GM10248 (cell line): Measurements from ENCODE around the gene PRKAR2A.
"Not testable (repeated sequence)": the region's sequence is repeated elsewhere in the genome, so short reads cannot be mapped to it uniquely, and the experiment has no call there.

Source experiments
- CTCF ChIA-PET: fragments of 300-600 bp; sonication (Branson Sonifier 250); formaldehyde crosslinking; extraction: SDS; loops from one replicate; lab custom pipeline; 2021; ENCODE audit warnings: antibody characterized with exemption; lab: Yijun Ruan, JAX
- POLR2A ChIA-PET: fragments of 350-650 bp; sonication (Branson Sonifier 250); formaldehyde crosslinking; extraction: SDS; loops from one replicate; lab custom pipeline; 2020; ENCODE audit warnings: antibody characterized with exemption; lab: Yijun Ruan, JAX
- DNase-seq: peaks from one replicate; pipeline ENCODE4 v3.0.0; 2012; ENCODE audit errors: extremely low spot score
- TF ChIP-seq, protein P1 (sequence below): IDR thresholded peaks from 2 replicates; pipeline ENCODE4 v1.5.1; 2012; ENCODE audit warnings: mild to moderate bottlenecking, low read depth; ENCODE audit errors: extremely low read depth, missing control alignments, control extremely low read depth

The PRKAR2A gene

GRCh38 chr3:48804930-48805329 is 42.7 kb downstream of the PRKAR2A start:
- no peak for DNase-seq
- ChIA-PET POLR2A (no interaction called here), CTCF (no interaction called here)
- TF ChIP-seq, protein P1, sequence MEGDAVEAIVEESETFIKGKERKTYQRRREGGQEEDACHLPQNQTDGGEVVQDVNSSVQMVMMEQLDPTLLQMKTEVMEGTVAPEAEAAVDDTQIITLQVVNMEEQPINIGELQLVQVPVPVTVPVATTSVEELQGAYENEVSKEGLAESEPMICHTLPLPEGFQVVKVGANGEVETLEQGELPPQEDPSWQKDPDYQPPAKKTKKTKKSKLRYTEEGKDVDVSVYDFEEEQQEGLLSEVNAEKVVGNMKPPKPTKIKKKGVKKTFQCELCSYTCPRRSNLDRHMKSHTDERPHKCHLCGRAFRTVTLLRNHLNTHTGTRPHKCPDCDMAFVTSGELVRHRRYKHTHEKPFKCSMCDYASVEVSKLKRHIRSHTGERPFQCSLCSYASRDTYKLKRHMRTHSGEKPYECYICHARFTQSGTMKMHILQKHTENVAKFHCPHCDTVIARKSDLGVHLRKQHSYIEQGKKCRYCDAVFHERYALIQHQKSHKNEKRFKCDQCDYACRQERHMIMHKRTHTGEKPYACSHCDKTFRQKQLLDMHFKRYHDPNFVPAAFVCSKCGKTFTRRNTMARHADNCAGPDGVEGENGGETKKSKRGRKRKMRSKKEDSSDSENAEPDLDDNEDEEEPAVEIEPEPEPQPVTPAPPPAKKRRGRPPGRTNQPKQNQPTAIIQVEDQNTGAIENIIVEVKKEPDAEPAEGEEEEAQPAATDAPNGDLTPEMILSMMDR = no peak

DNA sequence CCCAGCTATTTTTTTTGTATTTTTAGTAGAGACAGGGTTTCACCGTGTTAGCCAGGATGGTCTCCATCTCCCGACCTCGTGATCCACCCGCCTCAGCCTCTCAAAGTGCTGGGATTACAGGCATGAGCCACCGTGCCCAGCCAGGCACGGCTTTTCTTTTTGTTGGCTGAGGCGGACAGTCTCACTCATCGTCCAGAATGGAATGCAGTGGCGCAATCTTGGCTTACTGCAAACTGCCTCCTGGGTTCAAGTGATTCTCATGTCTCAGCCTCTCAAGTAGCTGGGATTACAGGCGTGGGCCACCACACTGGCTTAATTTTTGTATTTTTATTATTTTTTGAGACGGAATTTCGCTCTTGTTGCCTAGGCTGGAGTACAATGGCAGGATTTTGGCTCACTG is 46.8 kb downstream of the PRKAR2A start:
- CTCF ChIA-PET = interaction anchor here (1.0 kb wide), 1 partner anchor 45 kb away, joined by 3 read pairs; no protein-coding TSS in a partner anchor
- DNase-seq, POLR2A ChIA-PET: not testable (repeated sequence)

GRCh38 chr3:48798998-48799397 is 48.7 kb downstream of the PRKAR2A start:
- POLR2A ChIA-PET = no interaction called here
- CTCF ChIA-PET = no interaction called here
- TF ChIP-seq, protein P1 = no peak
- no peak for DNase-seq

DNA sequence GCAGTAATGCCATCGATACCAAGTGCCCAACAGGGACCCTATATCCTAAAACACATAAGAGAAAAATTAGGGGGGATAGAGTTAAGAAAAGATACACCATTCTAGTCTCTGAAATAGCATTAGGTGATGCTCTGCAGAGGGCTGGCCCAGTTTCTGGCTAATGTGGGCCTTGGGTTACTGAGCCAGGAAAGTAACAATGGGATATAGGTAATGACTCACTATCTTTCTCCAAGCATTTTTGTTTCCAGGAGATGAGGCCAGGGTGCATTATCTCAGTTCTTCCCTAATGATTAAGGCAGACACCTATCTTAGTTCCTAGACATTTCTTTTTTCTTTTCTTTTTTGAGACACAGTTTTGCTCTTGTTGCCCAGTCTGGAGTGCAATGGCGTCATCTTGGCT is 50.0 kb downstream of the PRKAR2A start:
- ChIA-PET CTCF (no interaction called here), POLR2A (no interaction called here)
- no peak for DNase-seq
- TF ChIP-seq, protein P1 = no peak

- ChIA-PET CTCF (interaction anchor here (1.6 kb wide), 1 partner anchor 8 kb away, joined by 4 read pairs; no protein-coding TSS in a partner anchor), POLR2A (no interaction called here)
- TF ChIP-seq, protein P1 = no peak
- DNase-seq = no peak
These were observed 51.5 kb downstream of the PRKAR2A start for GRCh38 chr3:48795997-48796732.

DNA sequence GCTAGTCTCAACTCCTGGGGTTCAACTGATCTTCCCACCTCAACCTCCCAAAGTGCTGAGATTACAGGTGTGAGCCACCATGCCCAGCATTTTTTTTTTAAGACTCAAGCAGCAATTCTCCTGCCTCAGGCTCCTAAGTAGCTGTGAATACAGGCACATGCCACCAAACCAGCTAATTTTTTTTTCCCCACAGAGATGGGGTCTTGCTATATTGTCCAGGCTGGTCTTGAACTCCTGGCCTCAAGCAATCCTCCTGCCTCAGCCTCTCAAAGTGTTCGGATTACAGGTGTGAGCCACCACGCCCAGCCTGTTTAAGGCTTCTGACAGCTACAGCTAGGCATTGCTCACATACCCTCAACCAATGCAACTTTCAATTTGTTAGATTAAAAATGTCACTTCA is 54.2 kb downstream of the PRKAR2A start:
- POLR2A ChIA-PET, DNase-seq: not testable (repeated sequence)
- CTCF ChIA-PET = interaction anchor here (1.3 kb wide), 1 partner anchor 10 kb away, joined by 3 read pairs; no protein-coding TSS in a partner anchor

GRCh38 chr3:48789665-48790064 is 58.0 kb downstream of the PRKAR2A start:
- TF ChIP-seq, protein P1 = no peak
- no peak for DNase-seq
- CTCF ChIA-PET = no interaction called here
- POLR2A ChIA-PET = no interaction called here
